ENCODE data around the gene EXD3. TPM values are rescaled to one million over a fixed set of nuclear protein-coding genes. Genes with fewer than 3 reads are reported as not detected.
A peak's percentile ranks its signal among the peaks of the same experiment; 100 is the strongest.

The EXD3 gene
- total and polyA plus RNA-seq, 9 of the 15 experiments (the other 6 are each of a cell fraction or from before 2014, with no cell fraction given): 0.29 to 12.5 (median 3.9) TPM

DNA sequence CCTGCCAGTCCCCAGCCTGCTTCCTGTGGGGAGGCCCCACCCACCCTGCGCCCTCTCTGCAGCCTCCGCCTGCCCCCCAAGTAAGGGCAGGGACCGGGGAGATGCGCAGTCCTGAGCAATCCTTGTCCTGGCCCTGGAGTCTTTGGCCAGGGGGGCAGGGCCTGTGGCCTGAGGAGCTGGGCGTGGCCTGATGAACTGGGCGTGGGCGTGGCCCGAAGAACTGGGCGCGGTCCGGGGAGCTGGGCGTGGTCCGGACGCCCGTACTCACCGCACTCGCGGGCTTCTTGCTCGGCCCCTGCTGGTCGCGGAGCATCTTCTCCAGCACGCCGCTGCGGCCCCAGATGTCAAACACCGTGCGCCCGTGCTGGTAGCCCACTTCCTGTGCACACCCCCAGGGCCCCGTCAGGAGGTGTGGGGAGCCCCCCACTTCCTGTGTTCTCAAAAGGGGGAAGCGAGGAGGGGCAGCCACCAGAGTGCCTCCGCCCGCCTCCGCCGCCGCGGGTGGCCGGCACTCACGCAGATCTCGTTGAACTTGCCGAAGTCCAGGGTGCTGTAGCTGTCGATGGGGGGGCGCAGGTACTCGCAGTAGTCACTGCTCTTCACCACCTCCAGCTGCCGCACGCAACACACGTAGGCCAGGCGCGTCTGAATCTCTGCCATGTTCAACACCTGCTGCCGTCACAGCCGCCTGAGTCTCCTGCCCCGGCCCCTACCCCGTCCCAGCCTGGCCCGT lies 38.9 kb upstream of the EXD3 start (continued):
- TF ChIP-seq, protein P1, sequence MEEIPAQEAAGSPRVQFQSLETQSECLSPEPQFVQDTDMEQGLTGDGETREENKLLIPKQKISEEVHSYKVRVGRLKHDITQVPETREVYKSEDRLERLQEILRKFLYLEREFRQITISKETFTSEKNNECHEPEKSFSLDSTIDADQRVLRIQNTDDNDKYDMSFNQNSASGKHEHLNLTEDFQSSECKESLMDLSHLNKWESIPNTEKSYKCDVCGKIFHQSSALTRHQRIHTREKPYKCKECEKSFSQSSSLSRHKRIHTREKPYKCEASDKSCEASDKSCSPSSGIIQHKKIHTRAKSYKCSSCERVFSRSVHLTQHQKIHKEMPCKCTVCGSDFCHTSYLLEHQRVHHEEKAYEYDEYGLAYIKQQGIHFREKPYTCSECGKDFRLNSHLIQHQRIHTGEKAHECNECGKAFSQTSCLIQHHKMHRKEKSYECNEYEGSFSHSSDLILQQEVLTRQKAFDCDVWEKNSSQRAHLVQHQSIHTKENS (CRISPR knock-in tag; IDR thresholded peaks at IDR 0.05): no peak
- TF ChIP-seq DMBX1 (CRISPR knock-in tag; IDR thresholded peaks at IDR 0.05; ENCODE audit: borderline replicate concordance) (no peak), CBX3 (IDR thresholded peaks at IDR 0.05; ENCODE audit: borderline replicate concordance in 1 of 2, low read length in 2 of 2) (no peak), ATF7 (IDR thresholded peaks at IDR 0.05) (peak; percentile 51), PHB (CRISPR knock-in tag; IDR thresholded peaks at IDR 0.05) (no peak), MYC (IDR thresholded peaks at IDR 0.05; ENCODE audit: low read depth, low read length) (peak; percentile 40), MYC (CRISPR knock-in tag; IDR thresholded peaks at IDR 0.05; ENCODE audit: borderline replicate concordance, low read depth) (no peak), NRF1 (conservative IDR thresholded peaks at IDR 0.05 in 1 of 2, IDR thresholded peaks at IDR 0.05 in 1 of 2) (peak; percentile 78 to 80), RBFOX2 (IDR thresholded peaks at IDR 0.05; ENCODE audit: low read depth, low read length) (peak; percentile 74), RB1 (IDR thresholded peaks at IDR 0.05; ENCODE audit: low read depth) (peak; percentile 47; the same call in 1 of the 2 replicates), ZNF174 (CRISPR knock-in tag; IDR thresholded peaks at IDR 0.05) (no peak)
- TF ChIP-seq, protein P2, sequence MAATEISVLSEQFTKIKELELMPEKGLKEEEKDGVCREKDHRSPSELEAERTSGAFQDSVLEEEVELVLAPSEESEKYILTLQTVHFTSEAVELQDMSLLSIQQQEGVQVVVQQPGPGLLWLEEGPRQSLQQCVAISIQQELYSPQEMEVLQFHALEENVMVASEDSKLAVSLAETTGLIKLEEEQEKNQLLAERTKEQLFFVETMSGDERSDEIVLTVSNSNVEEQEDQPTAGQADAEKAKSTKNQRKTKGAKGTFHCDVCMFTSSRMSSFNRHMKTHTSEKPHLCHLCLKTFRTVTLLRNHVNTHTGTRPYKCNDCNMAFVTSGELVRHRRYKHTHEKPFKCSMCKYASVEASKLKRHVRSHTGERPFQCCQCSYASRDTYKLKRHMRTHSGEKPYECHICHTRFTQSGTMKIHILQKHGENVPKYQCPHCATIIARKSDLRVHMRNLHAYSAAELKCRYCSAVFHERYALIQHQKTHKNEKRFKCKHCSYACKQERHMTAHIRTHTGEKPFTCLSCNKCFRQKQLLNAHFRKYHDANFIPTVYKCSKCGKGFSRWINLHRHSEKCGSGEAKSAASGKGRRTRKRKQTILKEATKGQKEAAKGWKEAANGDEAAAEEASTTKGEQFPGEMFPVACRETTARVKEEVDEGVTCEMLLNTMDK (IDR thresholded peaks at IDR 0.05; ENCODE audit: borderline replicate concordance, insufficient read depth, low read depth, low read length, poor library complexity, severe bottlenecking): peak; percentile 14
